AG10803 (cell line): Measurements from ENCODE around the gene SLC22A14.

Source experiments
- DNase-seq: peaks from one replicate; pipeline ENCODE4 v3.0.0; 2010; ENCODE audit warnings: low read depth
- H3K4me3 ChIP-seq: 2 replicates; pipeline ENCODE4 v1.5.1; 2011; ENCODE audit warnings: mild to moderate bottlenecking, low read length, control low read depth
- CTCF ChIP-seq: conservative IDR thresholded peaks from 2 replicates; pipeline ENCODE4 v1.5.1; 2011; ENCODE audit warnings: mild to moderate bottlenecking, low read length, control low read depth, inconsistent platforms

The SLC22A14 gene

GRCh38 chr3:38313695-38314094, 31.6 kb downstream of the SLC22A14 start:
- no peak overlapping the region for H3K4me3 ChIP-seq
- DNase-seq: no peak
- no peak for TF ChIP-seq CTCF

- no peak for DNase-seq
- TF ChIP-seq CTCF: no peak
- H3K4me3 ChIP-seq: no peak overlapping the region
Observed at GRCh38 chr3:38314112-38314763, 32.1 kb downstream of the SLC22A14 start.

GRCh38 chr3:38314764-38315487, 32.8 kb downstream of the SLC22A14 start:
- no peak for TF ChIP-seq CTCF
- no peak overlapping the region for H3K4me3 ChIP-seq
- no peak for DNase-seq

GRCh38 chr3:38315488-38316230, 33.6 kb downstream of the SLC22A14 start:
- no peak for TF ChIP-seq CTCF
- DNase-seq: no peak
- H3K4me3 ChIP-seq: no peak overlapping the region

- H3K4me3 ChIP-seq: no peak overlapping the region
- TF ChIP-seq CTCF: no peak
- no peak for DNase-seq
Observed at GRCh38 chr3:38316356-38317191, 34.5 kb downstream of the SLC22A14 start.

GRCh38 chr3:38317192-38317759, 35.2 kb downstream of the SLC22A14 start:
- H3K4me3 ChIP-seq: no peak overlapping the region
- no peak for DNase-seq
- TF ChIP-seq CTCF: no peak
